HG03439 (cell line): ENCODE data around the gene PIP4K2A.
"Not testable (repeated sequence)": the region's sequence is repeated elsewhere in the genome, so short reads cannot be mapped to it uniquely, and the experiment has no call there.

Experiments
- ATAC-seq: cut with Tn5 transposase; IDR thresholded peaks from one replicate; pipeline ENCODE4 v1.9.1; 2021; ENCODE audit warnings: mild to moderate bottlenecking, moderate library complexity; ENCODE audit not compliant: unreplicated experiment

PIP4K2A gene

DNA sequence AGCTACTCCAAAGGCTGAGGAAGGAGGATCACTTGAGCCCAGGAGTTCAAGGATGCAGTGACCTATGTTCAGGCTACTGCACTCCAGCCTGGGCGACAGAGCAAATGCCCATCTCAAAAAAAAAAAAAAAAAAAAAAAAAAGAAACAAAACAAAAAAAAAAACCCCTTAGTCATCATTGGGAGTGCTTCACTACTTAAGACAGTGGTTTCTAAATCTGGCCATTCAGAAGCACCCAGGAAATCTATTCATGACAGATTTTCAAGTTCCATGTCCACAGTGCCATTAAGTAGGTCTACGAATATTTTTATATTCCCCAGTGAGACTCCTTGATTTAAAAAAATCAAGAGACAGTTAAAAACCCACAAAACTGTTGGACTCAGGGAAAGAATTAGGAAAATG lies 182.9 kb downstream of the PIP4K2A start:
- no peak for ATAC-seq

DNA sequence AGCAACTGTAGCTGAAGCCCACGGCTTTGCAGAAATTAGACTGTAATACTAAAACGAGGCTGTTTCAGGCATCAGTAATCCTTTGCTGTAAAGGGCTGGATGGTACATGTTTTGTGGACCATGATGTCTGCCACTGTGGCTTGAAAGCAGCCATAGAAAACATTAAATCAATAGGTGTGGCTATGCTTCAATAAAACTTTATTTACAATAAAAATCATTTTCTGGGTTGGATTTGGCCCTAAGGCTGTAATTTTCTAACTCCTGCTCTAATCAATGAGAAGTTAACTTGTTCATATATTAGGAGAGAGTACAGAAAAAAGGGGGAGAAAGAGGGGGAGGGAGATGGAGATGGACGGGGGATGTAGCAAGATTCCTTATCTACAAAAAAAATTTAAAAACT lies 183.4 kb downstream of the PIP4K2A start:
- ATAC-seq: no peak

DNA sequence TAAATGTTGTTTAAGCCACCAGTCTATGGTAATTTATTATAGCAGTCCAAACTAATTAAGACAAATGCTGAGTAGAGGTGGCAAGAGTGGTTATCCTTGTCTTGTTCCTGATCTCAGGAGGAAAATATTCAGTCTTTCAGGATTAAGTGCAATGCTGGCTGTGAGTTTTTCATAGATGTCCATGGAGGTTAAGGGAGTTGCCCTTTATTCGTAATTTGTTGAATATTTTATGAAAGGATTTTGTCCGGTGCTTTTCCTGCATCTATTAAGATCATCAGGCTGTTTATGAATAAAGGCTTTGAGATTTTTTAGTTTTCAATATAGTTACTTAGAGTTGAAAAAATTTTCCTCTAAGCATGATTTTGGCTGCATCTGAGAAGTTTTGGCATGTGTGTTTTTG lies 186.9 kb downstream of the PIP4K2A start:
- ATAC-seq: no peak

DNA sequence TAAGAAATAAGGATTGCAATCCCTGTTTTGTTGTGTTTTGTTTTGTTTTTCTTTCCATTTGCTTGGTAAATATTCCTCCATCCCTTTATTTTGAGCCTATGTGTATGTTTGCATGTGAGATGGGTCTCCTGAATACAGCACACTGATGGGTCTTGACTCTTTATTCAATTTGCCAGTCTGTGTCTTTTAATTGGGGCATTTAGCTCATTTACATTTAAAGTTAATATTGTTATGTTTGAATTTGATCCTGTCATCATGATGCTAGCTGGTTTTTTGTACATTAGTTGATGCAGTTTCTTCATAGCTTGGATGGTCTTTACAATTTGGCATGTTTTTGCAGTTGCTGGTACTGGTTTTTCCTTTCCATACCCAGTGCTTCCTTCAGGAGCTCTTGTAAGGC lies 190.0 kb downstream of the PIP4K2A start:
- not testable (repeated sequence) for ATAC-seq

DNA sequence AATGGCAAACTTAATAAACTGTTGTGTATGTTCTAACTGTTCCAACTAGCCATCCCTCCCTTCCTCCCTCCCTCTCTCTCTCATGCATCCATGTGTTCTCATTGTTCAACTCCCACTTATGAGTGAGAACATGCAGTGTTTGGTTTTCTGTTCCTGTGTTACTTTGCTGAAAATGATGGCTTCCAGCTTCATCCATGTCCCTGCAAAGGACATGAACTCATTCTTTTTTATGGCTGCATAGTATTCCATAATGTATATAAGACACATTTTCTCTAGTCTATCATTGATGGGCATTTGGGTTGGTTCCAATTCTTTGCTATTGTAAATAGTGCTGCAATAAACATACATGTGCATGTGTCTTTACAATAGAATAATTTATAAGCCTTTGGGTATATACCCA lies 193.7 kb downstream of the PIP4K2A start:
- ATAC-seq: not testable (repeated sequence)

DNA sequence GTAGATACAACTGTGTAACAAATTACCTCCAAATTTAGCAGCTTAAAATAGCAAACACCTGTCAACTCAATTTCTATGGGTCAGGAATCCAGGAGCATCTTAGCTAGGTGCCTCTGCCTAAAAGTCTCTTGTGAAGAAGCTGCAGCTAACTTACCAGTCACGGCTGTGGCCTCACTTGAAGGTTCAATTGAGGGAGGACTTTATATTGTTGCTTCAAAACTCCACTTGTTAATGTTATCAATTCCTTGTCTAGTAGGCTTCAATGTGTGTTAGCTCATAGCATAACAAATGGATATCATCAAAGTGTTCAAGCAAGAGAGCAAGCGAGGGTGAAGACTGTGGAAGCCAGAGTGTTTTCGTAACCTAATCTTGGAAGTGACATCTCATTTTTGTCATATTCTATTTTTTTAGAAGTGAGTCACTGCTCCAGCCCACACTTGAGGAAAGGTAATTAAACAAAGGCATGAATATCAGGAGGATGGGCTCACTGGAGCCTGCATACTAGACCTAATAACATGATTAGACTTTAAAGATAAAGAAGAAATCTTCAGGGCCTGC lies 196.1 kb downstream of the PIP4K2A start:
- no peak for ATAC-seq

DNA sequence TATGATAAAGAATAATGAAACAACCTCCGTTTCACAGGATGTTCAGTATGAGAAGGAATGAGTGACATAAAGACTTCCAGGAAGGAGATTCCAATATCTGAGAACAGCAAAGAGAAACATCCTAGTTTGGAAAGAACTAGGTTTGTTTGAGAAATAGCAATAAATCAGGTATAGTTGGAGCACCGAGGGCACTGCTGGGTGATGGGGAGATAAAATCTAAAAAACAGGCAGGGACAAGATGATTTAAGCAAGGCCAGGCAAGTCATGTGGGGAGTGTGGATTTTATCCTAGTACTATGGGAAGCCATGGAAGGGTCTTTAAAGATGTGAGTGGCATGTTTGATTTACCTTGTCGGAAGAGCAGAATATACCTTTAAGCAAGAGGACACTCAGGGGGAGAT lies 199.4 kb downstream of the PIP4K2A start:
- no peak for ATAC-seq

DNA sequence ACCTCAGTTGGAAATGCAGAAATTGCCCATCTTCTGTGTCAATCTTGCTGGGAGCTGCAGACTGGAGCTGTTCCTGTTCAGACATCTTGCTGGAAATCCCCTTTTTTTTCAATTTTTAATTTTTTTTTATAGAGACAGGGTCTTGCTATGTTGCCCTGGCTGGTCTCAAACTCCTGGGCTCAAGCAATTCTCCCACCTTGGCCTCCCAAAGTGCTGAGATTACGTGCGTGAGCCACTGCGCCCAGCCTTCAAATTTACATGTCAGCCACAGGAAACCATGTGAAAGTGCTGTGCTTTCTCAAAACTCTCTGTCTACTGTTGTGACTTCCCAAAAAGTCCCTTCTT lies 200.0 kb downstream of the PIP4K2A start:
- ATAC-seq: not testable (repeated sequence)

DNA sequence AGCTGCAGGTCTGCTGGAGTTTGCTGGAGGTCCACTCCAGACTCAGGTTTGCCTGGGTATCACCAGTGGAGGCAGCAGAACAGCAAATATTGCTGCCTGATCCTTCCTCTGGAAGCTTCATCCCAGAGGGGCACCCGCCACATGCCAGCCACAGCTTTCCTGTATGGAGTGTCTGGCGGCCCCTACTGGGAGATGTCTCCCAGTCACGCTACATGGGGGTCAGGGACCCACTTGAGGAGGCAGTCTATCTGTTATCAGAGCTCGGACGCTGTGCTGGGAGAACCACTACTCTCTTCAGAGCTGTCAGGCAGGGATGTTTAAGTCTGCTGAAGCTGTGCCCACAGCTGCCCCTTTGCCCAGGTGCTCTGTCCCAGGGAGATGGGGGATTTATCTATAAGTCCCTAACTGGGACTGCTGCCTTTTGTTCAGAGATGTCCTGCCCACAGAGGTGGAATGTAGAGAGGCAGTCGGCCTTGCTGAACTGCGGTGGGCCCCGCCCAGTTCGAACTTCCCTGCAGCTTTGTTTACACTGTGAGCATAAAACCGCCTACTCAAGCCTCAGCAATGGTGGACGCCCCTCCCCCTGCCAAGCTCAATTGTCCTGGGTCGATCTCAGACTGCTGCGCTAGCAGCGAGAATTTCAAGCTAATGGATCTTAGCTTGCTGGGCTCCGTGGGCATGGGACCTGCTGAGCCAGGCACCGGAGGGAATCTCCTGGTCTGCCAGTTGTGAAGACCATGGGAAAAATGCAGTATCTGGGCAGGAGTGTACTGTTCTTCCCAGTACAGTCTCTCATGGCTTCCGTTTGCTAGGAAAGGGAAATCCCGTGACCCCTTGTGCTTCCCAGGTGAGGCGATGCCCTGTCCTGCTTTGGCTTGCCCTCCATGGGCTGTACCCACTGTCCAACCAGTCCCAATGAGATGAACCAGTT lies 200.6 kb downstream of the PIP4K2A start:
- ATAC-seq: not testable (repeated sequence)

DNA sequence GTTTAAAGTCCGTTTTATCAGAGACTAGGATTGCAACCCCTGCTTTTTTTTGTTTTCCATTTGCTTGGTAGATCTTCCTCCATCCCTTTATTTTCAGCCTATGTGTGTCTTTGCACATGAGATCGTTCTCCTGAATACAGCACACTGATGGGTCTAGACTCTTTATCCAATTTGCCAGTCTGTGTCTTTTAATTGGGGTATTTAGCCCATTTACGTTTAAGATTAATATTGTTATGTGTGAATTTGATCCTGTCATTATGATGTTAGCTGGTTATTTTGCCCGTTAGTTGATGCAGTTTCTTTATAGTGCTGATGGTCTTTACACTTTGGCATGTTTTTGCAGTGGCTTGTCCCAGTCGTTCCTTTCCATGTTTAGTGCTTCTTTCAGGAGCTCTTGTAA lies 202.4 kb downstream of the PIP4K2A start:
- ATAC-seq: not testable (repeated sequence)

DNA sequence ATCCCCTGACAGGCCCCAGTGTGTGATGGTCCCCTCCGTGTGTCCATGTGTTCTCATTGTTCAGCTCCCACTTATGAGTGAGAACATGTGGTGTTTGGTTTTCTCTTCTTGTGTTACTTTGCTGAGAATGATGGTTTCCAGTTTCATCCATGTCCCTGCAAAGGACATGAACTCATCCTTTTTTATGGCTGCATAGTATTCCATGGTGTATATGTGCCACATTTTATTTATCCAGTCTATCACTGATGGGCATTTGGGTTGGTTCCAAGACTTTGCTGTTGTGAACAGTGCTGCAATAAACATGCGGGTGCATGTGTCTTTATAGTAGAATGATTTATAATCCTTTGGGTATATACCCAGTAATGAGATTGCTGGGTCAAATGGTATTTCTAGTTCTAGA lies 206.2 kb downstream of the PIP4K2A start:
- ATAC-seq: not testable (repeated sequence)

DNA sequence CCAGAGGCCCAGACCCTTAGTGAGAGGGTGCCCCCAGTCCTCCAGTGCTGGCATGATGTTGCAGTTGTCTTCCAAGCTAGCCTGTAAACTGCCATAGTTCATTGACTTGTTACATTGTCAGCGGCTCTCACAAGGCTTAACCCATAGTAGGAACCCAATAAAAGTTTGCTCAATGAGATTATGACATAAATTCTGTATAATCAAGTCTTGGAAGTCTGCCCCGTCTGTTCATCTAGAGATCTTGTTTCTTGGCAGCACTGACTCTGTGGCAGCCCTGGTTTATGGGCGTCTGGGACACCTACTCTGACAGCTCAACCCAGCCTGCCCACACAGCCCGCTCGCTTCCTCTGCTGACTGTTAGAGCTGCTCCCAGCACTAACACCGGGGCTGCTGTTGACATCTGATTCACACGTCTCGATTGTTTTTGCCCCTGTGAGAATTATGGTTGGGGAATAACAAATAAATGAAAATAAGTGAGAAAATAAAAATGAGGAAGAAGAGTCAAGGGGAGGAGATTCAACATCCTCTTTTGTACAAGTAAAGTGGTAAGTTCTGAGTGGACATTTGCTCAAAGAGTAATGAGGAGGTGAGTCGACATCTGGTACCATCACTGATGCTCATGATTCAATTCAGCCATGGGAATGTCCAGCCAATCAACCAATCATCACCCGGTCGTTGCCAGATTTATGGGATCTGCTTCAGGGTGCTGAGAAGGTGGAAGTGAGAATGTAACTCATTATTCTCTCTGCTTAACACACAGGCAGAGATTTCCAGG lies 208.3 kb downstream of the PIP4K2A start:
- peak; percentile 67 for ATAC-seq

DNA sequence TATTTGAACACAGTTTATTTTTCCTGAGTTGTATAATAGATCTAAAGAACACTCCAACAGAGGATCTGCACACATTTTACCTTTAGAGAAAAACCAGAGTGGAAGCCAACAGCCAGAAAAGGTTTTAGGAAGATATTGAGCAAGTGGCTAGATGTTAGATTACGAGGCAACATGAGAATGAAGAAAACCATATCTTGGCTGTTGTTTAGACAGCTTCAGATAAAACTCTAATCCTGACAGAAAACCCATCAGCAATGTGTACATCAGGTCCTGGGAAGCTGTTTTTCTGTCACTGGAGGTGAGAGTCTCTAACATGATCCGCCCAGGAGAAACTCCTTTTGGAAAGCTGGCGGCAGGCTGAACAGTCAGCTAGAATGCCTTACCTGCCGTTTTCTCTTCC lies 209.6 kb downstream of the PIP4K2A start:
- ATAC-seq: no peak

DNA sequence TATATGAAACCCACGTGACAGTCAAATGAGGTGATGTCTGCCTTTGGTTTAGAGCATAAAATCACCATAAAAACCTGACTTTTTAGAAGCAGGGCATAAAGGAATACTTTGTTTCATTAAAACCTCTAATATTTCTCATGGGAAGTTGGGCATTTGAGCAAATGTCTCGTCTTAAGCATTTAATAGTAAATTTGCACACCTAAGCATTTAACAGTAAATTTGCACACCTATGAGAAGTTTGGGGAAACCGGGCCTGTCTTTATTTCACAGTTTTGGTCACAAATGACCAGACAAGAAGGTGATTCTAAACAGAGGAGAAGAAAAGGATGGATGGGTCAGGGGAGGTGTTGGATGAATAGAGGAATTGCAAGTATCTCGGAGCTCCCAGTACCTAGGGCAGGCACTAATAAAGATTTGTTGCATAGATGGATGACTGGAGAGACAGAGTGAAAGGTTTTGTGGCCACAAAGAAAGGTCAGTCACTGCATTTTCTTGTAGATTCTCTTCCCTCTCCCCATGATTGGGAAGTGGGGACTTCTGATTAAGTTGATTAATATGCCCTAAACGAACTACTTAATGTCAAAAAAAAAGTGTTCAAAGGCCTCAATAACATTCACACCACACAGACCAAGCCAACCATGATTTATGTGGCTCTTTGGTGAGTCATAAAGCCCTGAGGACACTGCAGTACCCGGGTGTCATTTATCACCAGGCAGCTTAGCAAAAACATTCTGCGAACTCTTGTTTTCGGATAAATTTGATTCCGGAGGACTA lies 210.9 kb downstream of the PIP4K2A start:
- ATAC-seq: no peak

DNA sequence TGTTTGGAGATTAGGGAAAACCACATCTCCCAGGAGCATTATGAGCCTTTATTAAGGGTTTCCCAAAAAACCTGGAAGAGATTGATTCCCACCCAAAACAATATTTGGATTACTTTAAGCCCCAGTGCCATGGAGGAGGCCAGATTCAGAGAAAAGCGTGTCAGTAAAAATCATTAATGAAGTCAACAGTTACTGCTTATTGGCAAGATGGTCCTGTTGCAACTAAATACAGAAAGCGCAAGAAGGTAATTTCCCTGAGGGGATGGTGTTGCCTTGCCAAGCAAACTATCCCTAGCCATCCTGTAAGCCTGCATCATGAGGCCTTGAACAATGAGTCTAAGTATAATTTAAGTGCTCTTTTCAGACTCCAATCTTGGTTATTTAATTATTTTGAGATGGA lies 212.5 kb downstream of the PIP4K2A start:
- no peak for ATAC-seq

DNA sequence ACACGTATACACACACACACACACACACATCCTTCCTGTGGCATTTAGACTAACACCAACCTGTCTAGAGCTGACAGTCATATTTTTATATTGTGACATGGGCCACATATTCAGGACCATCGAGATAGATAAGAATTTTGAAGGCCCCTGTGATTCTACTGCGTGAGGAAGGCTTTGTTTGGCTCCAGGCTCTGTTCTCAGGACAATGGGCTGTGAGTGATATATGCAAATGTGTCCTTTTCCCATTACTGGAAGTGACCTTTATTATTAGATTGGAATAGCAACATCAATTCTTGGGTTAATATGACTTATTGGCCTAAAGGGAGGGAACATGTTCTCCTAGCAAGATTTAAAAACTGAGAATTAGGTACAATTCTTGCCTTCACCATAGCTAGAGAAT lies 213.0 kb downstream of the PIP4K2A start:
- ATAC-seq: no peak

DNA sequence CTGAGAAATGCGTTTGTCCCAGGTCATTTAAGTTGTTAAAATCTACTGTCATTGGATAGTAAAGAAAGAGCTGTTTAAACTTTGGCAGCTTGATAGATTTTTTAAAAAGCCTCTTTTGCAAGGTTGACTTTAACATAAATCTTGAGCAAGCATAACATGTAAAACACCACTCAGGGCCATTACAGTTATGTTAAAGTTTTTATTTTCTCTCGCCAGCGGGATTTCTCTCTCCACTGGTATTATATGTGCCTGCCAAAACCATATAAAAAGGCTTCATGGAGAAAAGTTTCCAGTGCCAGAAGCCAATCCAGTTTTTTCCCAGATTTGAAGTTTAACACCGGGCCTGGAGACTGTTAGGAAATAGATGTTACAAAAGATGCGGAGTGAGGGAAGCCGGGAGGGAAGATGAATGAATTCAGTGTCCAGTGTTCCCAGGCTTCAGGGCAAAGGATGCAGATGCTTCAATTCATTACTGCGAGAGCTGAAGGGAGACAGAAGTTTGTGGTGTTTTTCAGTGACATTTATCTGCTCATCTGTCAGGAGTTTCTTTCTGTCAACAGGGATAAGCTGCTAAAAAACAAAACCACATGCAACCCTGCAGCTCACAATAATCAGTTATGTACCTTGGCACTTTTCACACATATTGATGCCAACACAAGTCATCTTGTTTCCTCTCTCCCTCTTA lies 213.6 kb downstream of the PIP4K2A start:
- no peak for ATAC-seq

DNA sequence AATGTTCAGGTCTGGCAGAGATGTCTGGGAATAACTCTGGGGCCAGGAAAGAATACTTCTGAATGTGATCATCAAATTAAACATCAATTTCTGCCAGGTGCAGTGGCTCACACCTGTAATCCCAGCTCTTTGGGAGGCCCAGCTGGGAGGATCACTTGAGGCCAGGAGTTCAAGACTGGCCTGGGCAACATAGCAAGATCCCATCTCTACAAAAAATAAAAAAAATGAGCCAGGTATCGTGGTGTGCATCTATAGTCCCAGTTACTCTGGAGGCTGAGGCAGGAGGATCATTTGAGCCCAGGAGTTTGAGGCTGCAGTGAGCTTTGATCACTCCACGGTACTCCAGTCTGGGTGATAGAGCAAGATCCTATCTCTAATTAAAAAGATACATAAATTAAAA lies 214.4 kb downstream of the PIP4K2A start:
- ATAC-seq: not testable (repeated sequence)

DNA sequence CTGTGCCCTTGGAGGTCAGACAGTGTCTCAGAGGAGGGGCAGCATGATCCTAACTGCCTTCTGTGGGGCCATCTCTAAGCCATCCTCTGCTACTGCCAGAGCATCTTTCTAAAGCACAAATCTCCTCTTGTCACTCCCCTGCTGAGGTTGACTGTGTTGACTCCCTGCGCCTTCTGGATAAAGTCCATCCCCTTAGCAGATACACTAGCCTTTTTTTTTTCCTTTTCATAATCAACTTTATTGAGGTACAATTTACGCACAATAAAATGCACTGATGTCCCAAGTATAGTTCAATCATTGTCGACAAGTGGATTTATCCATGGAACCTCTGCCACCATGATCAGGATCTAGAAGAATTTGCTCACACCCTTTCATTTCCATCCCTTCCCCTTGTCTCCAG lies 219.0 kb downstream of the PIP4K2A start:
- ATAC-seq: no peak

DNA sequence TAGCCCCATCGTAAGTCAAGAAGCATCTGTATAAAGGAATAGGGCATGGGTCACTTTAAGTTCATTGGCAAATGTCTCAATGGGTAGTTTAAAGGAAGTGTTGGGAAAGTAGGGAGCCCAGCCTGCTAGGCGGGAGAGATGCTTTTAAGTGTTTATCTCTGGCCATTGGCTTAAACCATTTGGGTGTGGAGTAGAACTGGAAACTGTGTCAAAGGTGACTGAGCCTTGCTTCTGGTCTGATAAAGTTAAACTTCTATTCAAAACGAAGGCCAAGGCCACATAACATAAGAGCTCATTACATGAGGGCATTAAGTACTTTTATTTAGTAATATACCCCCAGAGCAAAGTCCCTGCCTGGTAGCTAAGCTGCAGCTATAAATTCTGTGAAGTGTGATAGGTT lies 220.4 kb downstream of the PIP4K2A start:
- ATAC-seq: no peak
